Stimulated activated CD4-positive, alpha-beta T cell treated with anti-CD3 and anti-CD28 coated beads, TNF-alpha, amount 100 ng/mL, for 4 hours (primary cell): Measurements from ENCODE around the gene GAB2.

Experiments used
- DNase-seq, 3 experiments: peaks; one replicate each; pipeline ENCODE4 v3.0.0-alpha.2; 2020; ENCODE audit warnings: low read depth in 3 of 3

Gene GAB2

DNA sequence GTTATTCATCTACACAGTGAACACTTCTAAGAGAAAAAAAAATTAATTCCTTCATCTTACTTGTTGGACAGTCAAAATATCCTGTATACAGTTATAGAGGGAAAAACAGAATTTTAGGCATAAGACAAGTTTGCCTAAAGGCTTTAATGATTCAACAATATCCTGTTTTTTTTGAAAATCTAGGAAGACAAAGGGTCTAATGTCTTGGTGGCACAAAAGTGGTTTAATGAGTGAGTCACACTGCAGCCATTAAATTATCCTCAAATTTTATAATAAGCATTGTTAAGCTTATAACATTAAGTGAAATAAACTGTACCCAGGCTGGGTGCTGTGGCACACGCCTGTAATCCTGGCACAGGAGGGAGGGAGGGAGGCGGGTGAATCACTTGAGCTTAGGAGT is 72.9 kb downstream of the GAB2 start:
- no peak for DNase-seq

DNA sequence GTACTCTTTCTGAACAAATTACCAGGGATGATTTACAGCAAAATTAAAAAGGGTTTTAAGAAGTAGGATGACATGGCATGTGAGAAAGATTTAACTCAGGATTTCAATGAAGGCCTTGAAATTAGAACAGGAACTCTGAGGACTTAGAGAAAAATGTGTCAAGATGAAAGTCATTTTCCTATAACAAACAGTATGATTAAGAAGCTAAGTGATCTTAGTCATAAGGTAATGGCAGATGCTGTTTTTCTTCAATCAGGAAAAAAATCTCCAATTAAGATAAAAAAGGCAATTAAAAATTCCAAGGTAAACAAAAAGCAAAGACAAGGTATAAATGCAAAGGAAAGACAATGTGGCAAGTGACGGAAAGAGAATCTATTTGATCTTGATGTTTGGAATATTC is 73.5 kb downstream of the GAB2 start:
- no peak for DNase-seq

DNA sequence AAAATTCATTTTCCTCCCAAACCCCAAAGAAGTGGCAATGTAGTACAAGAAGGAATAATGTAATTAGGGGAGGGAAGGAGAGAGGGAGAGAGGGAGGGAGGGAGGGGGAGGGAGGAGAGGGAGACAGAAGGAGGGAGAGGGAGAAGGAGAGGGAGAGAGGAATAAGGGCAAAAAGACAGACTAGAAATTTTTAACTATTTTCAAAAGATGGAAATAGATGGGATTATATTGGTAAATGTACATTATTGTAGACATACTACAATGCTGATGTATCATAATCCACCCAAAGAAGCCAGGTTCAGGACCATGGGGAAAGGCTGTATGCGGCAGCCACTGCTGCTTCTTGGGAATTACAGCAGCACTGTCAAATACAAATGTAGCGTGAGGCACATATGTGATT is 74.3 kb downstream of the GAB2 start:
- no peak for DNase-seq

DNA sequence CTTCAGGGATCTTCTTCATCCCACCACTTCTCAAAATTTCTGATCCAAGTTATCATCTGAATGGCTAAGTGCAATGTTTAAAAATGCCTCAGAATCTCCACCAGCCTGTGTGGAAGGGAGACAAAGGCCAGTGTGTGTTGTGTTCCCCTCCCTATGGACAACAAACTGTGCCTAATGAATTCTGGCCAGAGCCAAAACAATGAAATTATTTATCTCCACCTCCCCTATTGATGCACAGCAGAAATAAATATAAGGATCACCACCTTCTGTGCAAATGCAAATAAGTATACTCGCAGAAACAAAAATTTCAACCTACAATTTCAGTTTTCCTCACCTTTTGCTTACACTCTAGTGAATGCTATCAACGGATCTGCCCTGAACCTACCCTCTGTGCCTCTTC is 75.8 kb downstream of the GAB2 start:
- DNase-seq = no peak

- DNase-seq = no peak
Observed at GRCh38 chr11:78340530-78340929, 77.1 kb downstream of the GAB2 start.

- no peak for DNase-seq
Observed at GRCh38 chr11:78339945-78340344, 77.7 kb downstream of the GAB2 start.

DNA sequence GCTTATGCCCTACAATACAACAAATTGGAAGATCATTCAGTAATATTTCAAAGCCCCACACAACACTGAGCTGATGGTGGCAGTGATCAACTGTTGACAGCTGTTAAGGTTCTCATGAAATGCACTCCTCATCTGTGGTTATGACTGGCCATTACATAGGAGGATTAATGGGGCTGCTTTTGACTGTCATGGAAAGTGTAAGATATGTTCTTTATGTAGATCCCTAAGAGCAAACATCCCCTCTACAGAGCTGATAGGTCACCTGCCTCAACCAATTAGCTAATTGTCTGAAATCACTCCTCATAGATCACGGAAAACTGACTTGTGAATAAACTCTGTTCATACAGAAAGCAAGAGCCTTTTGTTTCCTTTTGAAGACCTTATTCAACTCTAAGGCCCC is 78.1 kb downstream of the GAB2 start:
- no peak for DNase-seq

DNA sequence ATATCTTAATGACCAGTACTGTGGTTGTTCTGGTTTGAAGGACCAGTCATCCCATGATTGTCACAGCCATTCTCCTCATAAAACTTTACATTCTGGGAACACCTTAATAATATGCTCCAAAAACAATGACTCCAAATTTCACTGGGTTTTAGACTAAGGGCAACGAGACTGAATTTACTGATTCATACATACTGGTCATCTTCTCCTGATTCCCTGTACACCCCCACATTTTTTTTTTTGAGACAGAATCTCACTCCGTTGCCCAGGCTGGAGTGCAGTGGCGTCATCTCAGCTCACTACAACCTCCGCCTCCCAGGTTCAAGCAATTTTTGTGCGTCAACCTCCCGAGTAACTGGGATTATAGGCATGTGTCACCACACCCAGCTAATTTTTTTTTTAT is 78.9 kb downstream of the GAB2 start:
- DNase-seq = no peak

- DNase-seq = no peak
Observed at GRCh38 chr11:78338138-78338537, 79.5 kb downstream of the GAB2 start.

DNA sequence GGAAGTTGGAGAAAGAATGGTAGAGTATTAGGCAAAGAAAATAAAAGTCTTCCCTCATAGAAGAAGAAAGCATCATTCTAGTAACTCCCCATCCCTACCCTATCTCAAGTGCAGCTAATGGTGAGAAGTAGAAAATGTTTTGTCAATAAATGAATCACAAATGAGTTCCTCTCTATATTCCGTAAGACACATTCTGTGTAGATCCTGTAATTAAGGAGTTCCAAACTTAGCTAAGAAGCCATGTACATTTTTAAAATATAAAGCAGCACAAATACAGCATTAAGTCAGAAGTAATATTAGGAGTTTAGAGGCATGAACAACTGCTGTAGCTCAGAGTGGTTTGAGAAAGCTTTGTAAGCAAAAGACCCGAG is 80.1 kb downstream of the GAB2 start:
- DNase-seq = no peak

GRCh38 chr11:78336877-78337553 is 80.6 kb downstream of the GAB2 start:
- DNase-seq = no peak

- DNase-seq = no peak
Observed at GRCh38 chr11:78334109-78334508, 83.5 kb downstream of the GAB2 start.

GRCh38 chr11:78332872-78333271 is 84.7 kb downstream of the GAB2 start:
- no peak for DNase-seq

- no peak for DNase-seq
Observed at GRCh38 chr11:78332174-78332866, 85.3 kb downstream of the GAB2 start.

GRCh38 chr11:78331711-78332110 is 85.9 kb downstream of the GAB2 start:
- no peak for DNase-seq

- DNase-seq = no peak
Observed at GRCh38 chr11:78330361-78330760, 87.3 kb downstream of the GAB2 start.

DNA sequence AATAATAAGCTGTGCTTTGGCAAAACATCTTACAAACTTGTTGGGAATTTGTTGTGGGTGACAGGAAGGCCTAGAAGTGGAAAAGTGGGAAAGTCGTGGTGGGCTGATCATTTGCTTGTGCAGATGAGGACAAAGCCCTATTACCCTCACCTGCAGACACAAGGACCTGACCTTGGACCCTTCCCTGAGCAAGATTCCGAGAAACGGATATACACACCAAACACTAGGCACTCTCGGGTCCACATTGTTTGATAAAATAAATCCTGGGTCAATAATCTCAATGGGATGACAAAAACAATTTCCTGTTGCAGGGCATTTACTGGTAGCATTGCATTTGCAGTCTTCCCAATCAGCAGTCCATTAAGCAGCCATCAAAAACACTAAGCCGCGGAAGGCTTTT is 89.7 kb downstream of the GAB2 start:
- no peak for DNase-seq

GRCh38 chr11:78325274-78325781 is 92.3 kb downstream of the GAB2 start:
- DNase-seq = no peak

- DNase-seq = no peak
Observed at GRCh38 chr11:78323363-78323762, 94.3 kb downstream of the GAB2 start.

DNA sequence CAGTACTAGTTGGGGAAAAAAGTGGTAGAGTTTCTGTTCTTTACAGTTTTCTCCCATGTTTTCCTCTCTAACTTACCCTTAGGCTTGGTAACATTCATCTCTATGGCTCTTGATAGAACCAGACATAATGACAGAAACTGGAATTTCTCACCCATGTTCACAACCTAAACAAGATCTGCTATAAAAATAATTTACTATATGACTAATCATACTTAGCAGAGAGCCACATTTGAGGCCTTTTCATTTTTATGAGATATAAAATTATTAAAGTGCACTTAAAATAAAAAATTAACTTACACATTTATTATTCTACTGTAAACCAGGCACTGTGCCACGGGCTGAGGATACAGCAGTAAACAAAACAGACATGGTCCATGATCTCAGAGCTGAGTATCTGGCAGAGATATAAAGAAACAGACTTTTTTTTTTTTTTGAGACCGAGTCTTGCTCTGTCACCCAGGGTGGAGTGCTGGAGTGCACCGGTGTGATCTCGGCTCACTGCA is 98.1 kb downstream of the GAB2 start:
- no peak for DNase-seq

DNA sequence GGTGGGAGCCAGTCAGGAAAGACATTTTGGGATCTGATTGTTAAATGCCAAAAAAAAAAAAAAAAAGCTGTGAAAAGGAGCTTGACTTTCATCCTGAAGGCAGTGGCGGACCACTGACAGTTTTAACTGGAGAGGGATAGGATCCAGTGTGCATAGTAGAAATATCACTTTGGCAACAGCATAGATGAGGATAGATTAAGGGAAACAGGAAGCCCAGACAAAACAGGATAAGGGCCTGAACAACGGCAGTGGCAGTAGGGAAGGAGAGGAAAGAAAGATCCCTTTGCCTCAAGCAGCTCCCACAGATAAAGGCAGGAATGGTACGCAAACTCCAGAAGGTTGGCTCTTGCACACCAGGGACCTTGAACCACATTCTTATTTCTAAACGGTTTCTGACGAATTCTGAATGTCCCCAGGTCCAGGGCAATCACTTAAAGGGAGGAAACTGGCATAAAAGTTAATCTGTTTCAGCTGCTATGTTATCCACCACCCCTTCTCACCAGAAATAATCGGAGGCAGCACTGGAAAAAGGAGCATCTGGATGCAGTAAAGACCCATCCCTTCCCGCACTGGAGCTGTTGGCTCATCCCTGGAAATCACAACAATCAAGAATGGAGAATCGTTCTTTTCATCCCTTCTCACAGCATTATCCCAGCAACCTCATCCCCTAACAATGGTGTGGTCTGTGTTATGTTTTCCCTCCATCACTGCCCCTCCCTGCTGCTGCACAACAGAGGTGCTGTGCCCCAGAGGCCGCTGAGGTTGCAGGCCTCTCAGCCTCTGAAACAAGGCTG is 99.1 kb downstream of the GAB2 start:
- no peak for DNase-seq

GRCh38 chr11:78315724-78316123 is 101.9 kb downstream of the GAB2 start:
- no peak for DNase-seq

DNA sequence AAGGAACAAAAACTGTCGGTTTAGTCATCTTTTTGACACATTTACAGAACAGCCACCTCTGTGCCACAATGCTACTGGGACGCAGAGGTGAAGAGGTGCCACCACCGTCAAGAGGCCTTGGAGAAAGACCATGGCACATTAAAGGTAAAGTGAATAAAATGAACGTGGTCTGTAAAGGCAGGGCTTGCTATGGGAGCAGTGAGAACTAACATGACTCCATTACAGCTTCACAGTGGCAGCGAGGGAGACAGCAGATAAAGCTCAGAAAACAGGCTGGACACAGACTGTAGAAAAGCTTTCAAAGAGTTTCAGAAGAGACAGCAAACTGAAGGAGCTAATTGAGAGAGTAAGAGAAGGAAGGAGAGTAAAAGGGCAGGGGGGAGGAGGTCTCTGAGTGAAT is 102.9 kb downstream of the GAB2 start:
- DNase-seq = no peak
